Subcutaneous abdominal adipose tissue (tissue), 5 donors: ENCODE results near the gene FAM162A.

Experiments used
- H3K27ac ChIP-seq: one replicate; pipeline ENCODE4 v1.7.0; 2013; ENCODE audit warnings: low read depth, mild to moderate bottlenecking, inconsistent platforms, low read length, moderate library complexity
- H3K27me3 ChIP-seq, 5 donors: one replicate each; pipeline ENCODE4 v1.7.0; 2013; ENCODE audit warnings: low read length in 5 of 5, inconsistent platforms in 1 of 5; ENCODE audit not compliant: control insufficient read depth in 5 of 5, insufficient read depth in 4 of 5
- H3K36me3 ChIP-seq, 5 donors: one replicate each; pipeline ENCODE4 v1.7.0; 2013; ENCODE audit warnings: low read length in 5 of 5; ENCODE audit not compliant: control insufficient read depth in 5 of 5, insufficient read depth in 5 of 5
- H3K4me1 ChIP-seq, 5 donors: one replicate each; pipeline ENCODE4 v1.7.0; 2013; ENCODE audit warnings: low read length in 5 of 5, mild to moderate bottlenecking in 3 of 5, moderate library complexity in 1 of 5; ENCODE audit not compliant: control insufficient read depth in 5 of 5, insufficient read depth in 5 of 5
- H3K4me3 ChIP-seq, 5 donors: one replicate each; pipeline ENCODE4 v1.7.0; 2013; ENCODE audit warnings: low read length in 5 of 5, low read depth in 1 of 5
- H3K9ac ChIP-seq, 5 donors: one replicate each; pipeline ENCODE4 v1.7.0; 2013; ENCODE audit warnings: low read length in 5 of 5, mild to moderate bottlenecking in 4 of 5, moderate library complexity in 3 of 5
- H3K9me3 ChIP-seq, 5 donors: one replicate each; pipeline ENCODE4 v1.7.0; 2013; ENCODE audit warnings: low read length in 5 of 5; ENCODE audit not compliant: control insufficient read depth in 5 of 5
- donor health status: healthy.
- donor health status: healthy.
- donor health status: healthy.
- donor health status: healthy.
- donor health status: healthy.

The FAM162A gene

DNA sequence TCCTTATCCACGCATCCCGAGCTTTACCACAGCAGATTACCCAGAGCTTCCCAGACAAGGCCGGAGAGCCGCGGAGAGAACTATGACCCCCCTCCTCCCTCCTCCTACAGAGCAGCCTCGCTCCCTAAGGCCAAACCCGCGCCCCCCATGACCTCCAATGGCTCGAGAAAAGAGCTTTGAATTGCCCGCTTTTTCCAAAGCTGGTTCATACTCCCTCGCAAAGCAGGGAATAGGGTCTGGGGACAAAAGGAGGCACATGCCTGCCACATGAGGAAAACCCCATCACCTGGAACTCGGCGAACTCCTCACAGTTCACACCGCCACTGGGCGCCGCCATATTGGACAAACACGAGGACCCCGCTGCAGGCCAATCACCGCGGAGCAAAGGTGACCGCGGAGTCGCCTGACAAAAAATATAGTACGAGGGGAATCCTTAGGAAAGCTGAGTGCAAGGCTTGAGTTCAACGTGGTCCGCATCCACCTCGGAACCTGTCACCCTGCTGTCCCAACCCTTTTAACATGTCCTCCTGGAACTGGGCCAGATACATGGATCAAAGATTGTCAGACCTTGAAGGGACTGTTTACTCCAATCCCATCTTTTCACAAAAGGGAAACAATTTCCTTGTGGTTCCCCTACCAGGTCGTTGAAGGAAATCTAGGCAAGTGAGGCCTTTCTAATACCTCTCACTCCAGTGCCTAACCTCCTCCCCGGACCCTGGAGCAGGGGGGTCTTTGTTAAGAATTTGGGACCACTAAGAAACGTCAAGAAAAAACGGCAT, 905 bp upstream of the FAM162A start, which contains the start of gene MIX23:
Gene MIX23 (minus strand): TSS at position 344 of the 779 bp plus-strand sequence. CDS start 7 bp downstream, at position 337.
- H3K4me1 ChIP-seq, result peaks cover 0 to 37% (median 27%) of the 10 kb centered on the region in 5 donors
- H3K27me3 ChIP-seq, result no peaks in the 10 kb centered on the region
- no peaks in the 10 kb centered on the region for H3K9me3 ChIP-seq
- peaks cover 0 to 2% (median 0%) of the 10 kb centered on the region in 5 donors for H3K36me3 ChIP-seq
- H3K4me3 ChIP-seq, result peak within 1 kb of the TSS; percentile 93 to 100 (median 97)
- peak within 1 kb of the TSS; percentile 78 to 96 (median 87) for H3K9ac ChIP-seq
- peak within 1 kb of the TSS; percentile 80 for H3K27ac ChIP-seq

DNA sequence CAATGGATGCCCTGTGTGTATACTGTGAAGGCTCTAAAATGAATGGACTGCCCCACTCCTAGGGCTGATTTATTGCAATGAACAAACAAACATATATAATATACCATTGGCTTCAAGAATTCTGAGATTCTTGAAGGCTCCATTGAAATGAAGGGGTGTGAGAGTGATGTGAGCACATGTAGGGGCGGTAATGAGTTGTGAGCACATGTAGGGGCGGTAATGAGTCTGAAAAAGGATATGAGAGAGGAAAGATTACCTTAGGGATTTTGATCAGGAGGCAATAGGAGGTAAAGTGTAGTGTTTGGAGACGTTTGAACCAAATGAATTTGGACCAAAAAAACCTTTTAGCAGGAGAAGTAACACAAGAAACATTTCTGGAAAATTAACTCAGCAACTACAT, 3.7 kb downstream of the FAM162A start:
- Histone ChIP-seq H3K27ac (no peak overlapping the region), H3K4me1 (peaks cover 0 to 24% (median 17%) of the 10 kb centered on the region in 5 donors), H3K9me3 (no peaks in the 10 kb centered on the region), H3K36me3 (peaks cover 0 to 2% (median 0%) of the 10 kb centered on the region in 5 donors), H3K4me3 (no peak overlapping the region), H3K9ac (no peak overlapping the region), H3K27me3 (no peaks in the 10 kb centered on the region)

GRCh38 chr3:122389197-122389596, 5.2 kb downstream of the FAM162A start:
- Histone ChIP-seq H3K27me3 (no peaks in the 10 kb centered on the region), H3K9ac (no peak overlapping the region), H3K4me1 (peaks cover 0 to 17% (median 8%) of the 10 kb centered on the region in 5 donors), H3K4me3 (no peak overlapping the region), H3K9me3 (no peaks in the 10 kb centered on the region), H3K27ac (no peak overlapping the region), H3K36me3 (peaks cover 0 to 4% (median 2%) of the 10 kb centered on the region in 5 donors)

GRCh38 chr3:122389892-122390291, 5.9 kb downstream of the FAM162A start:
- peaks cover 0 to 5% (median 2%) of the 10 kb centered on the region in 5 donors for H3K36me3 ChIP-seq
- no peak overlapping the region for H3K27ac ChIP-seq
- H3K9ac ChIP-seq, result peak overlapping the region in 1 of 5 donors; percentile 40
- H3K4me3 ChIP-seq, result no peak overlapping the region
- peaks cover 0 to 10% (median 1%) of the 10 kb centered on the region in 5 donors for H3K4me1 ChIP-seq
- no peaks in the 10 kb centered on the region for H3K9me3 ChIP-seq
- no peaks in the 10 kb centered on the region for H3K27me3 ChIP-seq

- Histone ChIP-seq H3K4me1 (peaks cover 0 to 3% (median 0%) of the 10 kb centered on the region in 5 donors), H3K4me3 (no peak overlapping the region), H3K27me3 (no peaks in the 10 kb centered on the region), H3K27ac (no peak overlapping the region), H3K9ac (peak overlapping the region in 1 of 5 donors; percentile 48), H3K9me3 (no peaks in the 10 kb centered on the region), H3K36me3 (peaks cover 0 to 5% (median 2%) of the 10 kb centered on the region in 5 donors)
These were observed 6.7 kb downstream of the FAM162A start for GRCh38 chr3:122390665-122391064.

- no peak overlapping the region for H3K4me3 ChIP-seq
- H3K36me3 ChIP-seq, result peaks cover 0 to 5% (median under 1%) of the 10 kb centered on the region in 5 donors
- no peak overlapping the region for H3K9ac ChIP-seq
- H3K4me1 ChIP-seq, result peaks cover 0 to 3% (median 0%) of the 10 kb centered on the region in 5 donors
- H3K9me3 ChIP-seq, result no peaks in the 10 kb centered on the region
- H3K27ac ChIP-seq, result no peak overlapping the region
- H3K27me3 ChIP-seq, result no peaks in the 10 kb centered on the region
These were observed 7.9 kb downstream of the FAM162A start for GRCh38 chr3:122391681-122392446.

DNA sequence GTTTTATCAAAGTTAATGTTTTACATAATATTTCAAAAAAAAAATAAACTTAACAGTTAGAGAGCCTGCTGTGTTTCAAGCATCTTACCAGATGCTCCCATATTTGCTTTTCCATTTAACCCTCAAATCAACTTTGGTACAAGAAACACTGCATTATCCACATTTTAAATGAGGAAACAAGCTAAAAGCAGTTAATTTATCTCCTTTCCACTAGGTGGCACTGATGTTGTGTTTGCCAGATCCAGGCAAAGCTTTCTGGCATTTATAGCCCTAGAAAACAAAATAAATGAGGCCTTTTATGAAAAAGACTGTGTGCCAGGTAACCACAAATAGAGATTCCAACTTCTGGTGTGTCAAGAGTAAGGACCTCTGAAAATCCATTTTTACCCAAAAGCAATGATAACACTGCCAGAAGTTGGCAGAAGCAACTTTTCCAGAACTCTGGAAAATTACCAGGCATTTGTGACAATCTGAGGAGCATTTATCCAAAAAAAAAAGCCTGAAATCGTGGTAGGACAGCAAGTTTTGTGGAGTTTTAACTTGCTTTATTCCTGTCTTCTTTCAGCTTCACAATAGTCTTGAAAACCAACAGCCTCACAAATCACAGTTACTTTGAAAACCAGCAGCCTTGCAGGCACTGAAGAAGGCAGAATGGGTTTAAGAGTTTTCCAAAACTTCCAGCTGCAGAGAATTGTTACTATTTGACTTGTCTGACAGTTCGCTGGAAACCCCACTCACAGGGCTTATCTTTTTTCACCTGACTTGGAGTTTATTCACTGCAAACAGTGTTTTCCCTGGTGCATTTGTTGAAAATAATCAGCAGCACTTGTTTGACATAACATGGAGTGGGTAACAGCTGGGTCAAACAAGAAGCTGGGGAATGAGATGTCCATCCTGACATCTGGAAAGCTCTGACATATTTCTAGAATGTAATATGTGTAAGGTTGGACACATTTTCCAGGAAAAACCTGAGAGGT, 9.2 kb downstream of the FAM162A start:
- H3K27ac ChIP-seq, result no peak overlapping the region
- no peaks in the 10 kb centered on the region for H3K27me3 ChIP-seq
- no peak overlapping the region for H3K4me3 ChIP-seq
- no peak overlapping the region for H3K9ac ChIP-seq
- H3K36me3 ChIP-seq, result peaks cover 0 to 5% (median 0%) of the 10 kb centered on the region in 5 donors
- H3K9me3 ChIP-seq, result no peaks in the 10 kb centered on the region
- peaks cover 0 to 3% (median 0%) of the 10 kb centered on the region in 5 donors for H3K4me1 ChIP-seq

DNA sequence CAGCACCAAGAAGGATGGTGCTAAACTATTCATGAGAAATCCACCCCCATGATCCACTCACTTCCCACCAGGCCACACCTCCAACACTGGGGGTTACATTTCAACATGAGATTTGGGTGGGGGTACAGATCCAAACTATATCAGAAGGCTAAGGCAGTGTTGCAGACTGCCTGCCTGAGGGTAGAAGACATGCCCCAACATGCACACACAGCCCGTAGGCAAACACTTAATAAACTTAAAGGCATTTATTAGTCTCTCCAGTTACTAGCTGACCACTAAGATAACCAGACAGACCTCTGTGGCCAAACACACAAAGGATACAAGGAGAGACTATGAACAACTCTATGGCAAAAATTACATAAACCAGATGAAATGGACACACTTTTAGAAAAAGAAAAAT, 10.2 kb downstream of the FAM162A start:
- Histone ChIP-seq H3K4me3 (no peak overlapping the region), H3K9ac (no peak overlapping the region), H3K4me1 (peaks cover 0 to 3% (median 0%) of the 10 kb centered on the region in 5 donors), H3K27ac (no peak overlapping the region), H3K9me3 (no peaks in the 10 kb centered on the region), H3K36me3 (peaks cover 0 to 5% (median 0%) of the 10 kb centered on the region in 5 donors), H3K27me3 (no peaks in the 10 kb centered on the region)

GRCh38 chr3:122395582-122395981, 11.6 kb downstream of the FAM162A start:
- peaks cover 0 to 5% (median 0%) of the 10 kb centered on the region in 5 donors for H3K36me3 ChIP-seq
- no peak overlapping the region for H3K4me3 ChIP-seq
- H3K27ac ChIP-seq, result no peak overlapping the region
- no peak overlapping the region for H3K9ac ChIP-seq
- H3K4me1 ChIP-seq, result peaks cover 0 to 3% (median 0%) of the 10 kb centered on the region in 5 donors
- no peaks in the 10 kb centered on the region for H3K9me3 ChIP-seq
- no peaks in the 10 kb centered on the region for H3K27me3 ChIP-seq
